NB4 (cell line): Measurements from ENCODE around the gene IQCK.

Source experiments
- CTCF ChIP-seq: IDR thresholded peaks from one replicate; pipeline ENCODE4 v1.5.1; 2012; ENCODE audit warnings: low read depth, low read length
- MAX ChIP-seq: IDR thresholded peaks from 2 replicates; pipeline ENCODE4 v1.6.1; 2011; ENCODE audit warnings: low read depth, low read length
- MYC ChIP-seq: IDR thresholded peaks from 2 replicates; pipeline ENCODE4 v1.6.1; 2011; ENCODE audit warnings: low read depth, low read length
- POLR2A ChIP-seq: IDR thresholded peaks from 2 replicates; pipeline ENCODE4 v1.6.1; 2011; ENCODE audit warnings: mild to moderate bottlenecking; ENCODE audit not compliant: insufficient read length; ENCODE audit errors: extremely low read depth

DNA sequence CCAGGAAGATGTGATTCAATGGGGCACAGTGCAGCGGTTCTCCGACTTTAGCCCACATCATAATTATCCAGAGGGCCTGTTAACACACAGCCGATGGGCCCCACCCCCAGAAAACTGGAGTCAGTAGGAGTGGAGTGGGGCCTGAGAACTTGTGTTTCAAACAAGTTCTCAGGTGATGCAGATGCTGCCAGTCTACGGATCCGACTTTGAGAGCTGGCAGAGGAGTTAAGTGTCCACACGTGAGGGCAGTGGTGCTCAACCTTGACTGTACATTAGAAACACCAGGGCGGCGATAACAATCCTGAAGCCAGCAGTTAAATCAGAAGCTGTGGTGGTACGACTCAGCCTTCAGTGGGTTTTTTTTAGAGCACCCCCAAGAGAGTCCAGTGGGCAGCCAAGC lies 91.6 kb downstream of the IQCK start:
- TF ChIP-seq CTCF (no peak), POLR2A (no peak), MYC (no peak), MAX (no peak)
